ENCODE data around the gene TRPV5.
A peak's percentile ranks its signal among the peaks of the same experiment; 100 is the strongest.

Gene TRPV5

GRCh38 chr7:142941541-142941940 lies 8.0 kb upstream of the TRPV5 start:
- no peak overlapping the region for H3K4ac ChIP-seq (ENCODE audit: low read length)
- H2AFZ ChIP-seq (ENCODE audit: low read length), result no peak overlapping the region
- no peak overlapping the region for H2BK15ac ChIP-seq (ENCODE audit: low read length)
- H3K79me1 ChIP-seq (ENCODE audit: low read depth, low read length), result no peaks in the 10 kb centered on the region
- no peak overlapping the region for H3K4me3 ChIP-seq (ENCODE audit: low read length in 2 of 2)
- H3K23ac ChIP-seq (ENCODE audit: low read depth, low read length, poor library complexity), result no peak overlapping the region
- no peak overlapping the region for H3K4me2 ChIP-seq (ENCODE audit: insufficient read depth, low read length, poor library complexity, severe bottlenecking)
- WGBS, 2 donors (ENCODE audit: extremely low coverage in 2 of 2, insufficient read length in 2 of 2, insufficient replicate concordance in 1 of 2), result no CpG with 5 or more reads among the region's 7 CpGs
- H3K9ac ChIP-seq (ENCODE audit: low read depth, low read length, poor library complexity), result no peak overlapping the region
- H4K91ac ChIP-seq (ENCODE audit: low read depth, low read length, poor library complexity), result no peak overlapping the region
- no peaks in the 10 kb centered on the region for H3K27me3 ChIP-seq (ENCODE audit: control insufficient read depth in 3 of 3, insufficient read depth in 3 of 3, low read depth in 1 of 3, low read length in 3 of 3)
- H3K27ac ChIP-seq (replicated peaks; ENCODE audit: low read length), result no peak overlapping the region
- H3K14ac ChIP-seq (ENCODE audit: low read length), result no peak overlapping the region
- H2BK120ac ChIP-seq (ENCODE audit: low read depth, low read length), result no peak overlapping the region
- no peak overlapping the region for H4K8ac ChIP-seq (ENCODE audit: low read depth, low read length)
- no peaks in the 10 kb centered on the region for H3K36me3 ChIP-seq (replicated peaks in 1 of 2; ENCODE audit: control insufficient read depth in 2 of 2, insufficient read depth in 2 of 2, low read length in 2 of 2)
- H2BK12ac ChIP-seq (ENCODE audit: low read length), result no peak overlapping the region
- H3K18ac ChIP-seq (ENCODE audit: low read length), result no peak overlapping the region
- no peak overlapping the region for H2BK5ac ChIP-seq (ENCODE audit: low read length)
- H2AK5ac ChIP-seq (ENCODE audit: low read depth, low read length), result no peak overlapping the region
- no peaks in the 10 kb centered on the region for H3K9me3 ChIP-seq (replicated peaks in 1 of 2; ENCODE audit: control insufficient read depth in 2 of 2, insufficient read depth in 1 of 2, low read depth in 1 of 2, low read length in 2 of 2)
- no peaks in the 10 kb centered on the region for H3K4me1 ChIP-seq (ENCODE audit: control insufficient read depth in 2 of 2, insufficient read depth in 1 of 2, low read depth in 1 of 2, low read length in 2 of 2)
- DNase-seq (ENCODE audit: low spot score), result no peak

GRCh38 chr7:142940966-142941535 lies 7.5 kb upstream of the TRPV5 start:
- no peaks in the 10 kb centered on the region for H3K36me3 ChIP-seq (replicated peaks in 1 of 2; ENCODE audit: control insufficient read depth in 2 of 2, insufficient read depth in 2 of 2, low read length in 2 of 2)
- no peak overlapping the region for H2AK5ac ChIP-seq (ENCODE audit: low read depth, low read length)
- no peak overlapping the region for H2BK5ac ChIP-seq (ENCODE audit: low read length)
- H2BK120ac ChIP-seq (ENCODE audit: low read depth, low read length), result no peak overlapping the region
- no peak overlapping the region for H4K8ac ChIP-seq (ENCODE audit: low read depth, low read length)
- no peak overlapping the region for H3K18ac ChIP-seq (ENCODE audit: low read length)
- no peak overlapping the region for H2BK12ac ChIP-seq (ENCODE audit: low read length)
- no peak overlapping the region for H3K27ac ChIP-seq (replicated peaks; ENCODE audit: low read length)
- H2BK15ac ChIP-seq (ENCODE audit: low read length), result no peak overlapping the region
- H3K23ac ChIP-seq (ENCODE audit: low read depth, low read length, poor library complexity), result no peak overlapping the region
- H4K91ac ChIP-seq (ENCODE audit: low read depth, low read length, poor library complexity), result no peak overlapping the region
- no peak overlapping the region for H2AFZ ChIP-seq (ENCODE audit: low read length)
- no peak overlapping the region for H3K9ac ChIP-seq (ENCODE audit: low read depth, low read length, poor library complexity)
- no peak for DNase-seq (ENCODE audit: low spot score)
- H3K14ac ChIP-seq (ENCODE audit: low read length), result no peak overlapping the region
- H3K9me3 ChIP-seq (replicated peaks in 1 of 2; ENCODE audit: control insufficient read depth in 2 of 2, insufficient read depth in 1 of 2, low read depth in 1 of 2, low read length in 2 of 2), result no peaks in the 10 kb centered on the region
- no peak overlapping the region for H3K4me3 ChIP-seq (ENCODE audit: low read length in 2 of 2)
- no peak overlapping the region for H3K4me2 ChIP-seq (ENCODE audit: insufficient read depth, low read length, poor library complexity, severe bottlenecking)
- no peaks in the 10 kb centered on the region for H3K4me1 ChIP-seq (ENCODE audit: control insufficient read depth in 2 of 2, insufficient read depth in 1 of 2, low read depth in 1 of 2, low read length in 2 of 2)
- no CpG with 5 or more reads among the region's 10 CpGs for WGBS, 2 donors (ENCODE audit: extremely low coverage in 2 of 2, insufficient read length in 2 of 2, insufficient replicate concordance in 1 of 2)
- no peaks in the 10 kb centered on the region for H3K79me1 ChIP-seq (ENCODE audit: low read depth, low read length)
- no peak overlapping the region for H3K4ac ChIP-seq (ENCODE audit: low read length)
- no peaks in the 10 kb centered on the region for H3K27me3 ChIP-seq (ENCODE audit: control insufficient read depth in 3 of 3, insufficient read depth in 3 of 3, low read depth in 1 of 3, low read length in 3 of 3)

GRCh38 chr7:142939226-142939910 lies 5.8 kb upstream of the TRPV5 start, which contains the start of gene LLCFC1:
LLCFC1 (plus strand) TSS chr7:142939484; CDS start chr7:142939622, 138 bp downstream.
- WGBS, 2 donors (ENCODE audit: extremely low coverage in 2 of 2, insufficient read length in 2 of 2, insufficient replicate concordance in 1 of 2), result no CpG with 5 or more reads among the region's 10 CpGs
- Histone ChIP-seq H3K27me3 (ENCODE audit: control insufficient read depth in 3 of 3, insufficient read depth in 3 of 3, low read depth in 1 of 3, low read length in 3 of 3) (no peaks in the 10 kb centered on the region), H3K23ac (ENCODE audit: low read depth, low read length, poor library complexity) (no peak within 1 kb of the TSS), H2BK15ac (ENCODE audit: low read length) (no peak within 1 kb of the TSS), H3K18ac (ENCODE audit: low read length) (no peak within 1 kb of the TSS), H3K14ac (ENCODE audit: low read length) (peak within 1 kb of the TSS; percentile 26), H4K91ac (ENCODE audit: low read depth, low read length, poor library complexity) (no peak within 1 kb of the TSS), H3K9me3 (replicated peaks in 1 of 2; ENCODE audit: control insufficient read depth in 2 of 2, insufficient read depth in 1 of 2, low read depth in 1 of 2, low read length in 2 of 2) (no peaks in the 10 kb centered on the region), H3K4me2 (ENCODE audit: insufficient read depth, low read length, poor library complexity, severe bottlenecking) (no peak within 1 kb of the TSS), H3K27ac (replicated peaks; ENCODE audit: low read length) (no peak within 1 kb of the TSS), H3K4me1 (ENCODE audit: control insufficient read depth in 2 of 2, insufficient read depth in 1 of 2, low read depth in 1 of 2, low read length in 2 of 2) (no peaks in the 10 kb centered on the region), H3K4me3 (ENCODE audit: low read length in 2 of 2) (no peak within 1 kb of the TSS), H3K9ac (ENCODE audit: low read depth, low read length, poor library complexity) (no peak within 1 kb of the TSS), H2AK5ac (ENCODE audit: low read depth, low read length) (no peak within 1 kb of the TSS), H3K4ac (ENCODE audit: low read length) (no peak within 1 kb of the TSS), H2BK120ac (ENCODE audit: low read depth, low read length) (no peak within 1 kb of the TSS), H2AFZ (ENCODE audit: low read length) (no peak within 1 kb of the TSS), H2BK12ac (ENCODE audit: low read length) (peak within 1 kb of the TSS; percentile 33), H2BK5ac (ENCODE audit: low read length) (no peak within 1 kb of the TSS), H4K8ac (ENCODE audit: low read depth, low read length) (no peak within 1 kb of the TSS), H3K79me1 (ENCODE audit: low read depth, low read length) (no peaks in the 10 kb centered on the region), H3K36me3 (replicated peaks in 1 of 2; ENCODE audit: control insufficient read depth in 2 of 2, insufficient read depth in 2 of 2, low read length in 2 of 2) (no peaks in the 10 kb centered on the region)
- DNase-seq (ENCODE audit: low spot score), result peak; percentile 6

GRCh38 chr7:142938611-142939010 lies 5.1 kb upstream of the TRPV5 start:
- H3K27ac ChIP-seq (replicated peaks; ENCODE audit: low read length), result no peak overlapping the region
- H3K4me3 ChIP-seq (ENCODE audit: low read length in 2 of 2), result no peak overlapping the region
- no peak overlapping the region for H2AFZ ChIP-seq (ENCODE audit: low read length)
- no peak overlapping the region for H3K4ac ChIP-seq (ENCODE audit: low read length)
- H3K9me3 ChIP-seq (replicated peaks in 1 of 2; ENCODE audit: control insufficient read depth in 2 of 2, insufficient read depth in 1 of 2, low read depth in 1 of 2, low read length in 2 of 2), result no peaks in the 10 kb centered on the region
- no peaks in the 10 kb centered on the region for H3K36me3 ChIP-seq (replicated peaks in 1 of 2; ENCODE audit: control insufficient read depth in 2 of 2, insufficient read depth in 2 of 2, low read length in 2 of 2)
- no peak overlapping the region for H3K14ac ChIP-seq (ENCODE audit: low read length)
- H3K9ac ChIP-seq (ENCODE audit: low read depth, low read length, poor library complexity), result no peak overlapping the region
- H4K91ac ChIP-seq (ENCODE audit: low read depth, low read length, poor library complexity), result no peak overlapping the region
- no peak overlapping the region for H2AK5ac ChIP-seq (ENCODE audit: low read depth, low read length)
- no peak overlapping the region for H3K18ac ChIP-seq (ENCODE audit: low read length)
- WGBS, 2 donors (ENCODE audit: extremely low coverage in 2 of 2, insufficient read length in 2 of 2, insufficient replicate concordance in 1 of 2), result no CpG with 5 or more reads among the region's 4 CpGs
- no peak overlapping the region for H3K4me2 ChIP-seq (ENCODE audit: insufficient read depth, low read length, poor library complexity, severe bottlenecking)
- H2BK5ac ChIP-seq (ENCODE audit: low read length), result no peak overlapping the region
- H3K27me3 ChIP-seq (ENCODE audit: control insufficient read depth in 3 of 3, insufficient read depth in 3 of 3, low read depth in 1 of 3, low read length in 3 of 3), result no peaks in the 10 kb centered on the region
- no peak overlapping the region for H4K8ac ChIP-seq (ENCODE audit: low read depth, low read length)
- no peak overlapping the region for H2BK15ac ChIP-seq (ENCODE audit: low read length)
- H3K4me1 ChIP-seq (ENCODE audit: control insufficient read depth in 2 of 2, insufficient read depth in 1 of 2, low read depth in 1 of 2, low read length in 2 of 2), result no peaks in the 10 kb centered on the region
- H2BK12ac ChIP-seq (ENCODE audit: low read length), result no peak overlapping the region
- H3K23ac ChIP-seq (ENCODE audit: low read depth, low read length, poor library complexity), result no peak overlapping the region
- H3K79me1 ChIP-seq (ENCODE audit: low read depth, low read length), result no peaks in the 10 kb centered on the region
- H2BK120ac ChIP-seq (ENCODE audit: low read depth, low read length), result no peak overlapping the region
- DNase-seq (ENCODE audit: low spot score), result no peak

Data from neuronal stem cell (in vitro differentiated cells).